ENCODE results near the gene MRGPRF. TPM values are rescaled to one million over a fixed set of nuclear protein-coding genes. Genes with fewer than 3 reads are reported as not detected.

The MRGPRF gene
- polyA plus RNA-seq, 1 donor from 2014 or later = not detected

DNA sequence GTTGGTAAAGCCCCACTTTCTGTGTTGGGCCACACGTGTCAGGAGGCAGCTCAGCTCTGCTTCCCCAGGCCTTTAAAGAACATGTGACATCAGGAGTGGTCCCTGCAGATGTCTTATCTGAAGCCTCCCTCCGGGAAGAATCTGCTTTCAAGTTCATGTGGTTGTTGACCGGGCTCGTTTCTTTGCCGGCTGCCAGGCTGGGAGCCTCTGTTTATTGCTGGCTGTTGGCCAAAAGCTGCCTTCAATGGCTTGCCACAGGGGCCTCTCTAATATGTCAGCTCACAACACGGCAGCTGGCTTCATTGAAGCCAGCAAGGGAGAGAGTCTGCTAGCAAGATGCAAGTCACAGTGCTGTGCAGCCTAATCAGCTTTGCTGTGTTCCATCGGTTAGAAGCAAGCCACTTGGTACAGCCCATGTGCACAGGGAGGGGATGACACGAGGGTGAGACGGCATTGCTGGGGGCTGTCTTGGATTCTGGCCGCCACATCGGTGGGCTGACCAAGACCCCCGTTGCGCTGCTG is 14.6 kb downstream of the MRGPRF start:
- Histone ChIP-seq H3F3A (ENCODE audit: insufficient read depth, low read length, poor library complexity, severe bottlenecking) (no peaks in the 10 kb centered on the region), H3K9me3 (ENCODE audit: low read length) (no peaks in the 10 kb centered on the region), H3K27ac (ENCODE audit: low read length) (no peak overlapping the region), H2AFZ (ENCODE audit: low read depth, low read length) (no peak overlapping the region), H3K36me3 (ENCODE audit: insufficient read depth, low read length) (no peaks in the 10 kb centered on the region), H3K9ac (ENCODE audit: low read length) (no peak overlapping the region), H3K9me2 (ENCODE audit: insufficient read depth, low read length) (no peaks in the 10 kb centered on the region), H3K79me2 (replicated peaks; ENCODE audit: insufficient read depth, low read length) (no peaks in the 10 kb centered on the region), H3K27me3 (ENCODE audit: insufficient read depth, low read depth, low read length) (no peaks in the 10 kb centered on the region), H3K4me2 (ENCODE audit: low read length) (no peak overlapping the region), H4K20me1 (ENCODE audit: insufficient read depth) (no peaks in the 10 kb centered on the region), H3K4me3 (ENCODE audit: low read length) (no peak overlapping the region)
- TF ChIP-seq SMC3 (conservative IDR thresholded peaks at IDR 0.05; ENCODE audit: poor library complexity) (no peak), POLR2AphosphoS5 (IDR thresholded peaks at IDR 0.05) (no peak), MXI1 (conservative IDR thresholded peaks at IDR 0.05; ENCODE audit: poor library complexity, severe bottlenecking) (no peak), TAF1 (IDR thresholded peaks at IDR 0.05; ENCODE audit: low read depth) (no peak), RAD21 (conservative IDR thresholded peaks at IDR 0.05) (no peak), EP300 (conservative IDR thresholded peaks at IDR 0.05; ENCODE audit: poor library complexity, severe bottlenecking) (no peak), EZH2 (IDR thresholded peaks at IDR 0.05; ENCODE audit: borderline replicate concordance, insufficient read depth, low read length, poor library complexity, severe bottlenecking) (no peak)
- TF ChIP-seq, protein P1, sequence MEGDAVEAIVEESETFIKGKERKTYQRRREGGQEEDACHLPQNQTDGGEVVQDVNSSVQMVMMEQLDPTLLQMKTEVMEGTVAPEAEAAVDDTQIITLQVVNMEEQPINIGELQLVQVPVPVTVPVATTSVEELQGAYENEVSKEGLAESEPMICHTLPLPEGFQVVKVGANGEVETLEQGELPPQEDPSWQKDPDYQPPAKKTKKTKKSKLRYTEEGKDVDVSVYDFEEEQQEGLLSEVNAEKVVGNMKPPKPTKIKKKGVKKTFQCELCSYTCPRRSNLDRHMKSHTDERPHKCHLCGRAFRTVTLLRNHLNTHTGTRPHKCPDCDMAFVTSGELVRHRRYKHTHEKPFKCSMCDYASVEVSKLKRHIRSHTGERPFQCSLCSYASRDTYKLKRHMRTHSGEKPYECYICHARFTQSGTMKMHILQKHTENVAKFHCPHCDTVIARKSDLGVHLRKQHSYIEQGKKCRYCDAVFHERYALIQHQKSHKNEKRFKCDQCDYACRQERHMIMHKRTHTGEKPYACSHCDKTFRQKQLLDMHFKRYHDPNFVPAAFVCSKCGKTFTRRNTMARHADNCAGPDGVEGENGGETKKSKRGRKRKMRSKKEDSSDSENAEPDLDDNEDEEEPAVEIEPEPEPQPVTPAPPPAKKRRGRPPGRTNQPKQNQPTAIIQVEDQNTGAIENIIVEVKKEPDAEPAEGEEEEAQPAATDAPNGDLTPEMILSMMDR (IDR thresholded peaks at IDR 0.05; ENCODE audit: poor library complexity, severe bottlenecking) = no peak
- TF ChIP-seq, protein P2, sequence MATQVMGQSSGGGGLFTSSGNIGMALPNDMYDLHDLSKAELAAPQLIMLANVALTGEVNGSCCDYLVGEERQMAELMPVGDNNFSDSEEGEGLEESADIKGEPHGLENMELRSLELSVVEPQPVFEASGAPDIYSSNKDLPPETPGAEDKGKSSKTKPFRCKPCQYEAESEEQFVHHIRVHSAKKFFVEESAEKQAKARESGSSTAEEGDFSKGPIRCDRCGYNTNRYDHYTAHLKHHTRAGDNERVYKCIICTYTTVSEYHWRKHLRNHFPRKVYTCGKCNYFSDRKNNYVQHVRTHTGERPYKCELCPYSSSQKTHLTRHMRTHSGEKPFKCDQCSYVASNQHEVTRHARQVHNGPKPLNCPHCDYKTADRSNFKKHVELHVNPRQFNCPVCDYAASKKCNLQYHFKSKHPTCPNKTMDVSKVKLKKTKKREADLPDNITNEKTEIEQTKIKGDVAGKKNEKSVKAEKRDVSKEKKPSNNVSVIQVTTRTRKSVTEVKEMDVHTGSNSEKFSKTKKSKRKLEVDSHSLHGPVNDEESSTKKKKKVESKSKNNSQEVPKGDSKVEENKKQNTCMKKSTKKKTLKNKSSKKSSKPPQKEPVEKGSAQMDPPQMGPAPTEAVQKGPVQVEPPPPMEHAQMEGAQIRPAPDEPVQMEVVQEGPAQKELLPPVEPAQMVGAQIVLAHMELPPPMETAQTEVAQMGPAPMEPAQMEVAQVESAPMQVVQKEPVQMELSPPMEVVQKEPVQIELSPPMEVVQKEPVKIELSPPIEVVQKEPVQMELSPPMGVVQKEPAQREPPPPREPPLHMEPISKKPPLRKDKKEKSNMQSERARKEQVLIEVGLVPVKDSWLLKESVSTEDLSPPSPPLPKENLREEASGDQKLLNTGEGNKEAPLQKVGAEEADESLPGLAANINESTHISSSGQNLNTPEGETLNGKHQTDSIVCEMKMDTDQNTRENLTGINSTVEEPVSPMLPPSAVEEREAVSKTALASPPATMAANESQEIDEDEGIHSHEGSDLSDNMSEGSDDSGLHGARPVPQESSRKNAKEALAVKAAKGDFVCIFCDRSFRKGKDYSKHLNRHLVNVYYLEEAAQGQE (IDR thresholded peaks at IDR 0.05; ENCODE audit: borderline replicate concordance) = no peak

DNA sequence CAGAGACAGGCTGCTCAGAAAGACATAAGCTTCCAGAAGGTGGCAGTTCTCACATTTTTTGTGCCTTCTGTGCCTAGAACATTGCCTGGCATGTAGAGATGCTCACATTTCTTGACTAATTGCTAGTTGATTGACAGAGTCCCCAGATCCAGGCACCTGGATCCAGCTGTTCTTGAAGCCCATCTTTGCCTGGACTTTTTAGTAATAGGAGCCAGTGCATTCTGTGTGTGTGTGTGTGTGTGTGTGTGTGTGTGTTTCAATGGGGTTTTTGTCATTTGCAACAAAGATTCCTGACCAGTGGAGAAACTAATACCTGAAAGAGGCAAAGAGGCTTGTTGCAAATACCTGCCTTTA is 15.1 kb downstream of the MRGPRF start:
- Histone ChIP-seq H3K27me3 (ENCODE audit: insufficient read depth, low read depth, low read length) (no peaks in the 10 kb centered on the region), H4K20me1 (ENCODE audit: insufficient read depth) (no peaks in the 10 kb centered on the region), H3K9ac (ENCODE audit: low read length) (no peak overlapping the region), H3K4me3 (ENCODE audit: low read length) (no peak overlapping the region), H3K9me3 (ENCODE audit: low read length) (no peaks in the 10 kb centered on the region), H3K79me2 (replicated peaks; ENCODE audit: insufficient read depth, low read length) (no peaks in the 10 kb centered on the region), H3F3A (ENCODE audit: insufficient read depth, low read length, poor library complexity, severe bottlenecking) (no peaks in the 10 kb centered on the region), H3K27ac (ENCODE audit: low read length) (no peak overlapping the region), H2AFZ (ENCODE audit: low read depth, low read length) (no peak overlapping the region), H3K9me2 (ENCODE audit: insufficient read depth, low read length) (no peaks in the 10 kb centered on the region), H3K4me2 (ENCODE audit: low read length) (no peak overlapping the region), H3K36me3 (ENCODE audit: insufficient read depth, low read length) (no peaks in the 10 kb centered on the region)
- TF ChIP-seq TAF1 (IDR thresholded peaks at IDR 0.05; ENCODE audit: low read depth) = no peak
- TF ChIP-seq EZH2 (IDR thresholded peaks at IDR 0.05; ENCODE audit: borderline replicate concordance, insufficient read depth, low read length, poor library complexity, severe bottlenecking) = no peak
- TF ChIP-seq SMC3 (conservative IDR thresholded peaks at IDR 0.05; ENCODE audit: poor library complexity) = no peak
- no peak for TF ChIP-seq POLR2AphosphoS5 (IDR thresholded peaks at IDR 0.05)
- TF ChIP-seq, protein P2 (IDR thresholded peaks at IDR 0.05; ENCODE audit: borderline replicate concordance) = no peak
- TF ChIP-seq, protein P1 (IDR thresholded peaks at IDR 0.05; ENCODE audit: poor library complexity, severe bottlenecking) = no peak
- no peak for TF ChIP-seq RAD21 (conservative IDR thresholded peaks at IDR 0.05)
- no peak for TF ChIP-seq EP300 (conservative IDR thresholded peaks at IDR 0.05; ENCODE audit: poor library complexity, severe bottlenecking)
- no peak for TF ChIP-seq MXI1 (conservative IDR thresholded peaks at IDR 0.05; ENCODE audit: poor library complexity, severe bottlenecking)

Measured in neural cell (in vitro differentiated cells).